NCI-H2107 treated with DMSO at 0.1 percent for 48 hours (cell line): ENCODE data around the gene PKM.
"Not testable (repeated sequence)": the region's sequence is repeated elsewhere in the genome, so short reads cannot be mapped to it uniquely, and the experiment has no call there.

Experiments used
- DNase-seq: peaks from one replicate; lab custom pipeline; 2025; ENCODE audit not compliant: unreplicated experiment; lab: John Stamatoyannopoulos, UW

PKM gene

DNA sequence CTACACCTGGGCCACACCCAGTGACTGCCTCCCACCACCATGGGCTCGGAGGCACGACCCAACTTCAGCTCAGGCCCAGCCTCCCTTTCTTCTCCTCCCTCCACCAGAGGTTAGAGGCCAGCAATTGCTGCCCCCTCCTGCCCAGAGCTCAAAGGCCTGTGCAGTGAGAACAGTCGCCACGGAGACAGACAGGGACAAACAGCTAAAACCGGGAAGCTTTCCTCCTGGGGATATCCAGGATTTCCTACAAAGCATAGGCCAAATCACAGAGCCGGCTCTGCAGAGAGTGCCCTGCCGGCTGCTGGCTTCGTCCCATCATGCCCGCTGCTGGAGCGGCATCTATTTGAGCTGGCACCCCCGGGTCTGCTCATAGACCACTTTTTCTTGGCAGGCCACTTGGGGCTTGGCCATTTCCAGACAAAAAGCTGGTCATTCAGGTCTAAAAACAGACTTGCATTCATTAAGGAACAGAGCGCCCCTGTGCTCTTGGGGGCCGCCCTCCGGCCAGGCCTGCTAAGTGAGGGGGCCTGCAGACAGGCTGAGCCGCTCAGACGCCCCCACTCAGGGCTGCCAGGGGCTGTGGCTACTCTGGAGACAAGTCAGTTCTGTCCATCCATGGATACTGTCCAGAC is 50.9 kb downstream of the PKM start:
- no peak for DNase-seq

DNA sequence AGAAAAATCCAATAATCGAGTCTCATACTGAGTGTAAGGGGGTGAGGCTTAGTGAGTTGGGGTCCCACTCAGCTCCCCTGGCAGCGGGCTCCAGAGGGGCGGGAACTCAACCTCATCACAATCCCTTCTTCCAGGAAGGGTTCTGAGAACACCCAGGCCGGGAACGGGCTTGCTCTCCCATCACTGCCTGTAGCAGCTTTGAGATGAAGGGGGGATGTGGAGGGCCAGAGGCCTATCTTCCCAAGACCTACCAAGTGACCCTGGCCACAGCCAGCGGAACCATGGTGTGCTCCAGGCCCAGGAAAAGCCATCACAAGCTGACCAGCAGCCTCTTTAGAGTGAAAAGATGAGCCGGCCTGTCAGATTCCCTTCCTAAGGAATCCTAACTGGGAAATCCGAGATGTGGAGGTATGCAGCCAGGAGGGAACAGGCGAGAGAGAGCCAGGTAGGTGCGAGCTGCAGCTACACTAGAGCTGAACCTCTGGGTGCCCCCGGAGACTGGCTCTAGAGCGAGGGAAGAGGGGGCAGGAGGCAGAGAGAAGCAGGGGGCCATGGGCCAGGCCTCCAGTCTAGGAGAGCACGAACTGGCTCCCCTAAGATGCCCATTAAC is 51.9 kb downstream of the PKM start:
- DNase-seq: no peak

DNA sequence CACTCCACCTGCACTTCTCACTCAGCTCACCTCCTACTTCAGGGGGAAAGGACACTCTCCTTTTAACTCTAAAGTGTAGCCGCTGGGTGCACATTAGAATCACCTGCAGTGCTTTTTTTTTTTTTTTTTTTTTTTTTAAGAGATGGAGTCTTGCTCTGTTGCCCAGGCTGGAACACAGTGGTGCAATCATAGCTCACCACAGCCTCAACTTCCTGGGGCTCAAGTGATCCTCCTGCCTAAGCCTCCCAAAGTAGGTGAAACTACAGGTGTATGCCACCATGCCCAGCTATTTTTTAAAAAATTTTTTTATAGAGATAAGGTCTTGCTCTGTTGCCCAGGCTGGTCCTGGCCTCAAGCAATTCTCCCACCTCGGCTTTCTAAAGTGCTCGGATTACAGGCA is 54.2 kb downstream of the PKM start:
- no peak for DNase-seq

DNA sequence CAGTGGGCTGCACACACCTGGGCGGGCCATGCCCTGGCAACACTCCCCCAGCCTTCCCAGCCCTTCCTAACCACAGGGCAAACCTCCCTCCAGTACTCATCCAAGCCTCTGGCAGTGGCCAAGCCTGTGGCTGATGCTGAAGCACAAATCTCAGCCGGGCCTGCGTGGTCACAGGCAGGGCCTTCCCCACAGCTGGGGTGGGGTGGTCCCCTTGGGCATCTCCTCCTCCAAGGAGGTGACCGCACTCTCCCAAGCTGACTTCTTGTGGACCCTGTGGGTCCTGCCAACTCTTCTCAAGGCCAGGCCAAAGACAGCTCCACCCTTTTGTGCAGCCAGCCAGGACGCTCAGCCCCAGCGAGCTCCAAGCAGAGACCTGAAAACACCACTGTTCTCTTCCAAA is 54.8 kb downstream of the PKM start:
- DNase-seq: no peak

DNA sequence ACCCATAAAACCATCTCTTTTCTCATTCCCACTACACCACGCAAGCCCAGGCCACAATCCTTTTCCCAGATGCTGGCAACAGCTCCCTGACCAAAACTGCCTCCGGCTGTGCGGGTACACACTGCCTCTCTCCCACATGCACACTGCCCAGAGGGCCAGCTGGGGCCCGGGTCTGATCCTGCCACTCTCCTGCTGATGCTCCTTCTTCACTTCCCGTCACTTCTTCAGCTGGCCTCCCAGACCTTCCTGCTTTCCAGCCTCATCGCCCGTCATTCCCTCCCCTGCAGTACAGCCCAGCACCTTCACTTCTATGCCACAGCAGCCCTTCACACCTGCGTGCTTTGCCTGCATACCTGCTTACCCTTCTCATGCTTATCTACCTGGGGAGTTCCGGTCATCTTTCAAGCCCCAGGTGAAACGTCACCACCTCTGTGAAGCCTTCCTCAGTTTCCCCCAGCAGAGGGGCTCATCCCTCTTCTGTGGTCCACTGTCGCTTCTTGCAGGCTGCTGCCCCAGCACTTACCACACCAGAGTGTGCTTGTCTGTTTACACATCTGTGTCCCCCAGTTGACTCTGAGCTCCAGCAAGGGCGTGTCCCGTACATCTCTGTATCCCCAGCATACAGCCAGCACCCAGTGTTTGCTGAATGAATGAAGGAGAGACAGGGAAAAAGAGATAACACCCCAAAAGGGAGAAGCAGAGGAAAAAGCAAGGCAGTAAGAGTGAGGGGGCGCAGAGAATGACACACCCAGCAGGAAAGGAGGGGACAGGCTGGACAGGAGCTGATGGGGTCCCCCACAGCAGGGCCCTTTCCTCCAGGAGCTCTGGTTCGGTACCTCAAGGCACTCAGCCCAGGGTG is 55.6 kb downstream of the PKM start:
- DNase-seq: no peak

DNA sequence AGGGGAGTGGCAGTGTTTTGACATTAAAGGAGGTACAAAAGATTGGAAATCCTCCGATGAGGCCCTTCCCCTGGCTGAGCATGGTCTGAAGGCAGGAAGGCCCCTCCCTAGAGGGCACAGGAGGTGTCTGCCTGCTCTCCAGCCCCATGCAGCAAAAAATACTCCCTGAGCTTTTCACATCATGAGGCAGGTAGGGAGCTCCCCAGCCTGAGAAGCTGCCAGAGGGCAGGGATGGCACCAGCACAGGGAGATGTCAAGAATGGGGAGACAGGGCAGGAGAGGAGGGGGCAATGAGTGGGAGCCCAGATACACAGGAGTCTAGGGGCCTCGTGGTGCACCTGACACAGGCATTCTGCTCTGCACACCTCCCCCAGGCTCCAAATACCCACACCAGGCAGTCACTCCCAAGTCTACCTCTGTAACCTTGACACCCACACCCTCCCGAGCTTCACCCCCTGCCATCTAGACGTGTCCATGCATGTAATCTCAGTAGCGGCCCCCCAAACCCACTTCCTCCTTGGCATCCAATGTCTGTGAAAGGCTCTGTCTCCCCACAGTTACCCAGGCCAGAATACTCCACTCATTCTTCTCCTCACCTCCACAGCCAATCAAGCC is 56.3 kb downstream of the PKM start:
- DNase-seq: no peak

DNA sequence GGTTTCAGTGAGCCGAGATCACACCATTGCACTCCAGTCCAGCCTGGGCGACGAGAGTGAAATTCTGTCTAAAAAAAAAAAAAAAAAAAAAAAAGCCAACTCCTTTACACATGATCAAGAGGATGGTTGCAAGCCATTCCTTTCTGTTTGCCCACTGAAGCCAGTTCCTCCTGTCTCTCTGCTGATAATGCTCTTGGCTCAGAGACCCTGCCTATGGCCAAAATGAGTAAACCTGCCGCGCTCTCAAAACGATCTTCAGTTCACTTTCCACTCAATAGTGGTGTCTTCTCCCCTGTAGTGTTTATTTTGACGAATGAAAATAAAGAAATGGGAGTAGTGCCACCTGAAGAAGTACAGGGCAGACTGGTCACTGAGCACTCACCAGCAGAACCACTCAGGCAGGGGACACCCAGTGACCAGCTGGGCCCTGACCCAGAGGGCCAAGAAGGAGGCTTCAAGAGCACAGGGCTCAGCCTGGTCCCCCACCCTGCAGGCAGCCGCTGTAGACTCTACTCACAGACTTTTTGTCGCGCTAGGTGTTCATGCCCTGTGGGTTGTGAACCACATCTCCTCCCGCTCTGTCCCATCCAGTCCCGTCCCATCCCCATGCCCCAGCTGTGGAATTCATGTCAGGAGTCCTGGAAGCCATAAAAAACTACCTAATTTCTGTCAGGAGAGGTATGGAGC is 57.0 kb downstream of the PKM start:
- no peak for DNase-seq

DNA sequence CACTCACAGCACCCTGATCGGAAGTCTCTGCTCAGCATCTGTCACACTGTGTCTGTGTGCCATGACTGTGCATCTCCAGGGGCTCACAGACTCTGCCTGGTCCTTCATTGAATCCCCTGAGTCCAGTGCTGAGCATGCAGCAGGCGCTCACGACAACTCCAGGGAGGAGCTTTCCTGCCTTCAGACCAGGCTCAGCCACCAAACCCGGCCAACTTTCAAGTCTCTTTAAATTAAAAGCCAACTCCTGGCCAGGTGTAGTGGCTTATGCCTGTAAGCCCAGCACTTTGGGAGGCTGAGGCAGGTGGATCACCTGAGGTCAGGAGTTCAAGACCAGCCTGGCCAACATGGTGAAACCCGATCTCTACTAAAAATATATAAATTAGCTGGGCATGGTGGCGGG is 57.6 kb downstream of the PKM start:
- no peak for DNase-seq

DNA sequence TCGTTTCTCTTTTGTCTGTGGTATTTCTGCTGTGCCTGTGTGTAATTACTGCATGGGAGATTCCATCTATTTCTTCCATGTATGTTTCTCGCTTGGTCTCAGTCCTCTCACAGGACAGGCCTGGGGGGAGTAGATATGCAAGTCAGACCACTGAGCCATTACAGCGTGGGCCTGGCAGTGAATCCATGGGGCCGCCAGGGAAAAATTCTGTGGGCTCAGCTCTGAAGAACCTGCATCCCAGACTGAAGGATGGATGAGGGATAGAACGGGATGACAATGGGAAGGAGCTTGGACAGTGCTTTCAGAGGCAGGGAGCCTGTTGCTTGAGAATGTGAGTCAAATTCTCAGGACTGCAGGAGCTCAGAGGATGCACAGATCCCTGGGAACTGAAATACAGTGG is 58.2 kb downstream of the PKM start:
- no peak for DNase-seq

DNA sequence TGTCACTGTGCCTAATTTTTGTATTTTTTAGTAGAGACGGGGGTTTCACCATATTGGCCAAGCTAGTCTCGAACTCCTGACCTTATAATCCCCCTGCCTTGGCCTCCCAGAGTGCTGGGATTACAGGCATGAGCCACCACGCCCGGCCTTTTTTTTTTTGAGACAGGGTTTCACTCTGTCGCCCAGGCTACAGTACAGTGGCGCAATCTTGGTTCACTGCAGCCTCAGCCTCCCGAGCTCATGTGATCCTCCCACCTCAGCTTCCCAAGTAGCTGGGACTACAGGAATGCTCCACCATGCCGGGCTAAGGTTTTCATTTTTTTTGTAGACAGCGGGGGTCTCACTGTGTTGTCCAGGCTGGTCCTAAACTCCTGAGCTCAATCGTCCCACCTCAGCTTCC is 59.0 kb downstream of the PKM start:
- DNase-seq: not testable (repeated sequence)

DNA sequence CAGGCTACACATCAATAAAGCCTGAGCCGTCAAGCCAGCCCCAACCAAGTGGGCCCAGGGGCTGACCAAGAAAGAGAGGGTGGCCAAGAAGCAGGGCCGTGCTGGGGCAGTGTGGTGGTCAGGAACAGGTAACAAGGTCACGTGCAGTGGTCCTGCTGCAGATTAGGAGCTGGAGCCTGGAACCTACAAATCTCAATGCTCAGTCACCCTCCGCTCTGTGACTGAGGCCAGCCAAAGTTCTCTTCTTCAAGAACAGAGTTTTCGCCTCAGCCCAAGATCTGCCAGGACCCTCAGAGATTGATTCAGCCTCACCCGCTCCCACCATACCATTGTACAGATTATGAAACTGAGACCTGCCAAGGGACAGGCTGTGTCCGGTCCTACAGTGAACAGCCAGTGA is 60.3 kb downstream of the PKM start:
- no peak for DNase-seq

DNA sequence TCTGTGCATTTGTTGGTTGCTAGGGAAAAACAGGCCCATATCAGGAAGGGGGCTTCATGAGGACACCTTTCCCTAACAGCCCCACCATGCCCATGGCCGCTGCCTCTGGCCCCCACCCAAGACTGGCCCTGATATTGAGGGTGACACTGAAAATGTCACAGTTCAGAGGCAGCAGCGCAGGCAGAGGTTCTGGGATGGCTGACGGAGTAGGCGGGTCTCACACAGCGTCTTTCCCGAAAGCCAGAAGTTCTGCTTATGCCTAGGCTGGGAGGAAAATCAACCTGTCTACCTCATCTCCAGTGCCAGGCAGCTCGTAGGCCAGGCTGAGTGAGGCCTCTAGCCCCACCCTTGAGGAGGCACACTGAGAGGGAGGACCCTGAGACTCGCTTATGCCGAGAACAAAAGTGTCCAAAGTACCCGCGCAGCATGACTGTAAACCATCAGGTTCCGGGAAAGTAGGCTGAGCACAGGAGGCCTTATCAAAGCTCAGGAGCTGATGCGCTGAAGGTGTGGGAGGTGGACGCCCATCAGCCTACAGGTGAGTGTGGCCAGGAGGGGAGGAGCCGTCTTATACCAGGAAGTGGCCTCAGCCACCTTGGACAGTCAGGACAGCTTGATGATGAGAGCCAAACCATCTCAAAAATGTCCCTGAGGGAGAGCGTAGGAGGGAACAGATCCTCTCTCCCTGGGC is 60.9 kb downstream of the PKM start:
- no peak for DNase-seq

DNA sequence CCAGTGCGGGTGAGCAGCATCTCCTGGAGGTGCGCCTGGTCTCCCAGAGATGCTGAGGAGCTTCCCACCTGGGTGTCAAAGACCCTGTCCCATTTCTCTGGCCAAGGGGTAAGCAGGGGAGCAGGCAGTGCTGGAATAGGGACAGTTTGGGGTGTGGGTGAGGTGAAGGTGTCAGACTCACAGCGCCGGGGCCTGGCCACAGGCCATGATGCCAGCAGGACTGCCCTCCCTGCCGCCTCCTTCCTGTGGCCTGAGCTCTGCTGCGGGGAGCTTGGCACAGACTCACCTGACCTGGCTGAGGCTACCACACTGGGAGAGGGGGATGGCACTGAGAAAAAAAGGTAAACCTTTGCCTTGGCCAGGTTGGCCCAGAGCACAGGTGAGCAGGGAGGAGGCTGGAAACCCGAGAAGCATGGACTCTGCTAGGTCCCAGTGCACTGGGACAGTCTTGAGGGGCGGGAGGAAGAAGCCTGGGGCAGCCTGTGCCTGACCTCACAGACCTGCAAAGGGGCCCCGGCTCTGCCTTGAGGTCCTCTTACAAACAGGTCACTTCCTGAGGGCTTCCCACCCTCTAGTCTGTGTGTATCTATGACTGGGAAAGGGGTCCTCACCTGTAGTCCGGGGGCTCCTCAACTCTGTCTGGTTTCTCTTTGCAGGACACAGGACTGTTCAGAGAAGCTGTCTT is 61.6 kb downstream of the PKM start:
- no peak for DNase-seq

DNA sequence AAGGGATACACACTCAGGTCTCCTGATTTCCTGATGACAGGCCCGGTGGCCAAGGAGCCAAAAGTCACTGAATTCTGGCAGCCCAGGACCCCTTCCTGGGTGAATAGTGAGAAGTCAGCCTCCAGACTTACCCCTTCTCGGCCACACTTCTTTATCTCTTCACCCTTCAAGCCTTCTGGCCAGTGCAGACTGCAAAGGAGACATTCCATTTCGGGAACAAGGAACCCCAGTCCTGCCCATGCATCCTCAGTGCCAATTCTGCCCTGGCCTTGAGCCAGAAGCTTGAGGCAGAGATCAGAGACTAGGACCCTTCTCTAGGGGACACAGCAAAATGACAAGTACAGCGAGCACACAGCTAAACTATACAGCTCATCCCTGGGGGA is 62.2 kb downstream of the PKM start:
- DNase-seq: no peak

DNA sequence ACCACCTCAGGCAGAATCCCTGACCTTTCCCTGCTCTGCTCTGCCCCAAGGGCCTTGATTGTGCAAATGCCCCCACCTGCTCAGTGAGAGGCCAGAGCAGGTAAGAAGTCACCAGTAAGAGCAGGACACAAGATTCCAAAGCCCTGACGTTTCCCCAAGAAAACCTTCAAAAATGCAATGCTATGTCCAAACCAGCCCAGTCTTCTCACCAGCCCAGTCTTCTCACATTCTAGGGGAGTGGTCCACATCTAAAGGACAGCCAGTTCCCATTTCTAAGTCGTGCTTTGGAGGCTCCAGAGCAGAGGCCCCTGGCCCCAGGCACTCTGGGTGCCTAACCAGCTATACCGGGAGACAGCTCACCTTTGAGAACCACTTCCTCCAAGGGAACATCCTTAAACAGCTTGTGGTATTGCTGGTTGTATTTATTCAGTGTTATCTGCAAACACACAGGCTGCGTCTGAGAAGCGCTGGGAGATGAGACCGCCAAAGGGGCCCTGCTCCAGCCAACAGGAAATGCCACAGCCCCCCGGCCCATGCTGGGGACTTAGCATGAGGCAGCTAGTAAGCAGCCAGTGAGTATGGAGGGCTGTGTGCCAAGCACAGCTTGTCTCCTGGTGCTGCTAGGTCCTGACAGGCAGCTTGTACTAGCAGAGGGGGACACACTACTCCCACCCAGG is 62.7 kb downstream of the PKM start:
- no peak for DNase-seq

DNA sequence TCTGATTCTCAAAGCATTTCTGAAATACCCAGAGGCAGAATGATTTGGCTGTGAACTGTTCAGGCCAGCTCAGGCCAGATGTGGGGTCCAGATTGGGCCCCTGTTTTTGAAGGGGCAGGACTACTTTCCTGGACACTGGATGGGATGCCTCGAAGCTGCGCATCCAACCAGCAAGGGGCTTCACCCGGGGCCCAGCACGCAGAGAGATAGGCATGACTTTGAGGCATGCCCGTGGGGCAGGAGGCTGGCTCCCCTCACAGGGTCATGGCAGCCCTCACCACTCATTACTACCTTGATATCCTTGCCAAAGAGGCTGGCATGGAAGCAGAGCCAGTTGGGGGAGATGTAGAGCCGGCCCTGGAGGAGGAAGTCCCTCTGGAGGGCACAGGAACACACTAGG is 63.5 kb downstream of the PKM start:
- no peak for DNase-seq

DNA sequence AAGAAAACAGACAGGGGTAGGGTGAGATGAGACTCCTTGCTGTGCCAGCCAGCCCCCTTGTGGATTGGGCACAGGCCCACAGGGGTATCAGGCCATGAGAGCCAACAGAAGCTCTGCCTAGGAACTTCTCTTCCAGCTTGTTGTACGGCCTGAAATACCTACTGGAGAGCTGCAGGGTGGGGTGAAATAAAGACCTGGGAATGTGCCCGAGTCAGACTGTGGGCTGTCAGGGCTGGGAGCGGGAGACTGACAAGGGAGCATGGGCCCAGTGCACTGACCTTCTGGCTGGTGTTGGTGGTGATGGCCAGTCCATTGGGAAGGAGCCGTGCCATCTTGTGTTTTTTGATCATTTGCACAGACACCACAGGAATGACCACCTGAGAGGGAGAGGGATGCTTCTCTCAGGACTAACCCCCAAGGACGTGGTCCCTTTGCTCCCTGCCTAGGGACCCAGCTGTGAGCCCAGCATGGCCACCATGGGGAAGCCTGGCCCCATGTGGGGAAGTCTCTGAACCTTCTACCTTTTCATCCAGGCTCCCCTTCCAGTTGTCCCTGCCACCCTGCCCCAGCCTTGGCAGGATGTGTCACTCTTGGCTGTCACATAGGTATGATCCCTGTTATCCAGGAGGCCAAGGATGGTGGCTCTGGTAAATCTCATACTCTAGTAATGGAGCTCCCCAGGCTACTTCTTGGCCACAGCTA is 64.1 kb downstream of the PKM start:
- no peak for DNase-seq

DNA sequence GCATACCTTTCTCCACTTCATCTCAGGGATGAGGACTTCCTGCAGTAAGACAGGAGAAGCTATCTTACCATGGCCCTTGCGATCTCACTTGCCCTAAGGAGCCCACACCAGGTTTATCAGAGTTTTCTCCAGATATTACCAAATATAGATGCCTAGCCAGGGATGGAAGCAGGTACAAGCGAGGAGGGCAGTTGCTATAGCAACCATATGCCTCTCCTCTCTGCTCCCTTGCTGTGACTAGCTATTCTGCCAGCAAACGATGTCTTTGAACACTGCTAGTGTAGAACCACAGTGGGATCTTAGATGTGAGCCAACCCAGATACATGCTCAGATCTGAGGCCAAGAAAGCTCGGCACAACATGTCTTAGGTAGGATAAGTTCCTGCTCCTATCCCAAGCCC is 67.3 kb downstream of the PKM start:
- no peak for DNase-seq

DNA sequence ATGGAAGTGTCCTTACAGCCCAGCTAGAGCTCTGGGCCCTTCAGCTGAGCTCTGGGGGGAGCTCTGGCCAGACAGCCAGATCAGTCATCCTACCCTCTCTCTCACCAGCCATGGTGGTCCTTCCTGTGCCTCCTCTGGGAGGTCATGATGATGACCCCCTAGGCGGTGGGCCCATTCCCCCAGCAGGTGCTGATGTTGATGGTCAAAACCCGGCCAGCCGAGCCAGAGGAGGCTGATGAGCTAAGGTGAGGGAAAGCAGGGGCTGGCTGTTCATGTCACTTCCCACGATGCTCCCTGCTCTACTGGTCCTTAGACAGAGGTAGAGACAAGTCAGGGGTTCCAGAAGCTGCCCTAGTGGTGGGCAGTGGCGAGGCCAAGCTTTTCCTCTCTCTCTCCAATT is 68.4 kb downstream of the PKM start:
- DNase-seq: no peak
